ENCODE measurements around the gene BBS10. TPM values are rescaled to one million over a fixed set of nuclear protein-coding genes. Genes with fewer than 3 reads are reported as not detected.

The BBS10 gene
- total RNA-seq, 4 donors from 2014 or later, result 5.2 to 6.4 TPM; not detected in 2

DNA sequence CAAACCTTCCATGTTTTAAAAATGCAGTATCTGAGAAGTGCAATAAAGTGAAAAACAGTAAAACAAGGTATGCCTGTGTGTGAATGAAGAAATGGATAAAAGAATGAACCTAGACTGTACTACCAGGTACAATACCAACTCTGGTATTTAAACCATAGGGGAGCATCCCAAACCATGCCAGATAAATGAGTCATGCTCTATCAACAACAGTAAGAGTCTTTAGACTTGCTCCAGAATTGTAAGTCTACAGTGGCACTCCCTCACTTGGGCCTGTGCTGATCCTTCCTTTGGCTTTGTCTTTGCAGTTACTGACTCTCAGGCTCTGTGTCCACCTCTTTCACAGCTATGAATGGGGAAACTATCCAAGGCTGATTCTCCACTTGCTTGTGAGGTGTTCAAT is 38.1 kb downstream of the BBS10 start:
- Histone ChIP-seq H3K36me3 (no peaks in the 10 kb centered on the region), H3K27me3 (no peaks in the 10 kb centered on the region), H3K4me1 (no peaks in the 10 kb centered on the region), H3K4me3 (no peak overlapping the region), H3K27ac (no peak overlapping the region), H3K9me3 (no peaks in the 10 kb centered on the region)
- no peak for DNase-seq
- in situ Hi-C loops (cut with MboI; ENCODE audit: low pct_ligation_motif_present in 1 of 4, low pct_unique_long_range_greater_than_20kb in 1 of 4, low sequenced_read_pairs in 3 of 4) (no loop called here), intact Hi-C loops (cut with DNase I; ENCODE audit: low total_unique reads) (no loop called here)
- TF ChIP-seq, protein P1, sequence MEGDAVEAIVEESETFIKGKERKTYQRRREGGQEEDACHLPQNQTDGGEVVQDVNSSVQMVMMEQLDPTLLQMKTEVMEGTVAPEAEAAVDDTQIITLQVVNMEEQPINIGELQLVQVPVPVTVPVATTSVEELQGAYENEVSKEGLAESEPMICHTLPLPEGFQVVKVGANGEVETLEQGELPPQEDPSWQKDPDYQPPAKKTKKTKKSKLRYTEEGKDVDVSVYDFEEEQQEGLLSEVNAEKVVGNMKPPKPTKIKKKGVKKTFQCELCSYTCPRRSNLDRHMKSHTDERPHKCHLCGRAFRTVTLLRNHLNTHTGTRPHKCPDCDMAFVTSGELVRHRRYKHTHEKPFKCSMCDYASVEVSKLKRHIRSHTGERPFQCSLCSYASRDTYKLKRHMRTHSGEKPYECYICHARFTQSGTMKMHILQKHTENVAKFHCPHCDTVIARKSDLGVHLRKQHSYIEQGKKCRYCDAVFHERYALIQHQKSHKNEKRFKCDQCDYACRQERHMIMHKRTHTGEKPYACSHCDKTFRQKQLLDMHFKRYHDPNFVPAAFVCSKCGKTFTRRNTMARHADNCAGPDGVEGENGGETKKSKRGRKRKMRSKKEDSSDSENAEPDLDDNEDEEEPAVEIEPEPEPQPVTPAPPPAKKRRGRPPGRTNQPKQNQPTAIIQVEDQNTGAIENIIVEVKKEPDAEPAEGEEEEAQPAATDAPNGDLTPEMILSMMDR (IDR thresholded peaks at IDR 0.05), result no peak
- TF ChIP-seq POLR2A (IDR thresholded peaks at IDR 0.05), result no peak
- TF ChIP-seq EP300 (IDR thresholded peaks at IDR 0.05; ENCODE audit: low read depth), result no peak

DNA sequence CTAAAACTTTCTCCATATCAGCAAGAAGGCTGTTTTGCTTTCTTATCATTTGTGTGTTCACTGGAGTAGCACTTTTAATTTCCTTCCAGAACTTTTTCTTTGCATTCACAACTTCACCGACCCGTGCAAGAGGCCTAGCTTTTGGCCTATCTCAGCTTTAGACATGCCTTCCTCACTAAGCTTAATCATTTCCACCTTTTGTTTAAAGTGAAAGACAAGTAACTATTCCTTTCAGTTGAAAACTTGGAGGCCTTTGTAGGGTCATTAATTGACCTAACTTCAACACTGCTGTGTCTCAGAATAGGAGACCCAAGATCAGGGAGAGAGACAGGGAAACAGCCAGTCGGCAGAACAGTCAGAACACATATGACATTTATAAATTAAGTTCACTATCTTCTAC is 39.3 kb downstream of the BBS10 start:
- WGBS, 2 donors (ENCODE audit: low coverage in 1 of 2), result 69 to 76% methylated on average over 3 of the region's 3 CpGs
- in situ Hi-C loops (cut with MboI; ENCODE audit: low pct_ligation_motif_present in 1 of 4, low pct_unique_long_range_greater_than_20kb in 1 of 4, low sequenced_read_pairs in 3 of 4) (no loop called here), intact Hi-C loops (cut with DNase I; ENCODE audit: low total_unique reads) (no loop called here)
- Histone ChIP-seq H3K36me3 (no peaks in the 10 kb centered on the region), H3K4me3 (no peak overlapping the region), H3K27ac (no peak overlapping the region), H3K9me3 (no peaks in the 10 kb centered on the region), H3K27me3 (no peaks in the 10 kb centered on the region), H3K4me1 (no peaks in the 10 kb centered on the region)
- TF ChIP-seq POLR2A (IDR thresholded peaks at IDR 0.05) (no peak), POLR2AphosphoS5 (IDR thresholded peaks at IDR 0.05) (no peak)
- no peak for DNase-seq

- in situ Hi-C loops (cut with MboI; ENCODE audit: low pct_ligation_motif_present in 1 of 4, low pct_unique_long_range_greater_than_20kb in 1 of 4, low sequenced_read_pairs in 3 of 4), result no loop called here
- 95 to 100% methylated on average over 1 of the region's 1 CpG for WGBS, 2 donors (ENCODE audit: low coverage in 1 of 2)
- intact Hi-C loops (cut with DNase I; ENCODE audit: low total_unique reads), result no loop called here
- TF ChIP-seq POLR2AphosphoS5 (IDR thresholded peaks at IDR 0.05) (no peak), POLR2A (IDR thresholded peaks at IDR 0.05) (no peak), EP300 (IDR thresholded peaks at IDR 0.05; ENCODE audit: low read depth) (no peak)
- TF ChIP-seq, protein P1 (IDR thresholded peaks at IDR 0.05), result no peak
- H3K27ac ChIP-seq, result no peak overlapping the region
- DNase-seq, result no peak
- H3K9me3 ChIP-seq, result no peaks in the 10 kb centered on the region
- no peaks in the 10 kb centered on the region for H3K27me3 ChIP-seq
- H3K4me3 ChIP-seq, result no peak overlapping the region
- no peaks in the 10 kb centered on the region for H3K4me1 ChIP-seq
- H3K36me3 ChIP-seq, result no peaks in the 10 kb centered on the region
These were observed 41.1 kb downstream of the BBS10 start for GRCh38 chr12:76307083-76307482.

DNA sequence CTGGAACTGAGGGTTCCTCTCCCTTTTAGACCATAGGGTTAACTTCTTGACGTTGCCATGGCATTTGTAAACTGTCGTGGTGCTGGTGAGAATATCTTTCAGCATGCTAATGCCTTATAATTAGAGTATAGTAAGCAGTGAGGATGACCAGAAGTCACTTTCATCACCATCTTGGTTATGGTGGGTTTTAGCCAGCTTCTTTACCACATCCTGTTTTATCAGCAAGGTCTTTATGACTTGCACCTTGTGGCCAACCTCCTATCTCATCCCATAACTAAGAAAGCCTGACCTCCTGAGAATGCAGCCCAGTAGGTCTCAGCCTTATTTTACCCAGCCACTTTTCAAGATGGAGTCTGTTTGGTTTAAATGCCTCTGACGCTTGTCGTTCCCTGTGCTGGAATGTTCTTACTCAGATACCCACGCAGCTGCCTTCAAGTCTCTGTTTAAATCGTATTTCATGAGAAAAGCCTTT is 44.2 kb downstream of the BBS10 start:
- in situ Hi-C loops (cut with MboI; ENCODE audit: low pct_ligation_motif_present in 1 of 4, low pct_unique_long_range_greater_than_20kb in 1 of 4, low sequenced_read_pairs in 3 of 4) (no loop called here), intact Hi-C loops (cut with DNase I; ENCODE audit: low total_unique reads) (no loop called here)
- H3K36me3 ChIP-seq, result no peaks in the 10 kb centered on the region
- no peak overlapping the region for H3K4me3 ChIP-seq
- TF ChIP-seq, protein P1 (IDR thresholded peaks at IDR 0.05), result no peak
- TF ChIP-seq POLR2AphosphoS5 (IDR thresholded peaks at IDR 0.05) (no peak), POLR2A (IDR thresholded peaks at IDR 0.05) (no peak), EP300 (IDR thresholded peaks at IDR 0.05; ENCODE audit: low read depth) (no peak)
- WGBS, 2 donors (ENCODE audit: low coverage in 1 of 2), result 78 to 79% methylated on average over 5 to 6 of the region's 6 CpGs
- no peak for DNase-seq
- H3K4me1 ChIP-seq, result no peaks in the 10 kb centered on the region
- no peaks in the 10 kb centered on the region for H3K9me3 ChIP-seq
- H3K27me3 ChIP-seq, result no peaks in the 10 kb centered on the region
- no peak overlapping the region for H3K27ac ChIP-seq

DNA sequence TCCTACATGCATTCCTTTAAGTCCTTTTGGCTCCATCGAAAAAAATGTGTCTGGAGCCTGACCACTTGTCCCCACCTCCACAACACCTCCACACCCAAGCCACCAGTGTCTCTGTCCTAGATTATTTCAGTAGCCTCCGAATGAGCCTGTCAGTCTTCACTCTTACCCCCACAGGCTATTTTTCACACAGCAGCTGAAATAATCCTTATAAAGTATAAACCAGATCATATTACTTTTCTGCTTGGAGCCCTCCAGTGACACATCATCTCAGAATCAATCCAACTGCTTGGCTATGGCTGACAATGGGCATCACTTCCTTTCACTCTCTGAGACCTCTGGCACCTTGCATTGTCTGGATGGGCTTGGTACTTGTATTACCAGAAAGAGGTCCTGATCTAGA is 44.9 kb downstream of the BBS10 start:
- Histone ChIP-seq H3K36me3 (no peaks in the 10 kb centered on the region), H3K27me3 (no peaks in the 10 kb centered on the region), H3K9me3 (no peaks in the 10 kb centered on the region), H3K4me1 (no peaks in the 10 kb centered on the region), H3K4me3 (no peak overlapping the region), H3K27ac (no peak overlapping the region)
- in situ Hi-C loops (cut with MboI; ENCODE audit: low pct_ligation_motif_present in 1 of 4, low pct_unique_long_range_greater_than_20kb in 1 of 4, low sequenced_read_pairs in 3 of 4), result no loop called here
- TF ChIP-seq POLR2AphosphoS5 (IDR thresholded peaks at IDR 0.05) (no peak), EP300 (IDR thresholded peaks at IDR 0.05; ENCODE audit: low read depth) (no peak), POLR2A (IDR thresholded peaks at IDR 0.05) (no peak)
- TF ChIP-seq, protein P1 (IDR thresholded peaks at IDR 0.05), result no peak
- DNase-seq, result no peak
- 85 to 86% methylated on average over 2 of the region's 2 CpGs for WGBS, 2 donors (ENCODE audit: low coverage in 1 of 2)
- intact Hi-C loops (cut with DNase I; ENCODE audit: low total_unique reads), result no loop called here
